Peyer's patch (tissue), 4 donors: ENCODE data around the gene APEH. TPM values are rescaled to one million over a fixed set of nuclear protein-coding genes. Genes with fewer than 3 reads are reported as not detected.

ENCODE experiments used
- DNase-seq, 3 donors: peaks; one replicate each; pipeline ENCODE4 v3.0.0-alpha.2; 2017 to 2019
- H3K27ac ChIP-seq, 4 donors: fragments of 200-600 bp; sonication (generic); one replicate each; pipeline ENCODE4 v1.5.1; 2016 to 2019
- H3K27me3 ChIP-seq, 2 donors: fragments of 200-600 bp; sonication (generic); one replicate each; pipeline ENCODE4 v1.5.1; 2019
- H3K36me3 ChIP-seq, 3 donors: fragments of 200-600 bp; sonication (generic); one replicate each; pipeline ENCODE4 v1.5.1; 2016 to 2019
- H3K4me1 ChIP-seq, 4 donors: fragments of 200-600 bp; sonication (generic); one replicate each; pipeline ENCODE4 v1.5.1; 2016 to 2019
- H3K4me3 ChIP-seq, 4 donors: fragments of 200-600 bp; sonication (generic); 1 replicate in 3 of 4; 2 replicates in 1 of 4; pipeline ENCODE4 v1.5.1; 2016 to 2019; ENCODE audit warnings: mild to moderate bottlenecking in 1 of 4
- H3K9me3 ChIP-seq, 4 donors: fragments of 200-600 bp; sonication (generic); one replicate each; pipeline ENCODE4 v1.5.1; 2016 to 2019; ENCODE audit warnings: mild to moderate bottlenecking in 1 of 4
- CTCF ChIP-seq, 6 experiments: fragments of 450-650 bp in 4 of 6; fragments of 200-600 bp in 2 of 6; sonication (generic) in 1 of 6; IDR thresholded peaks; one replicate each; pipeline ENCODE4 v1.5.1; 2017 to 2019; ENCODE audit warnings: antibody characterized with exemption in 6 of 6, mild to moderate bottlenecking in 3 of 6, moderate library complexity in 1 of 6
- POLR2A ChIP-seq, 2 donors: fragments of 450-650 bp; IDR thresholded peaks; one replicate each; pipeline ENCODE4 v1.5.1; 2017; ENCODE audit warnings: antibody characterized with exemption in 2 of 2, mild to moderate bottlenecking in 2 of 2, moderate library complexity in 2 of 2
- total RNA-seq, 4 donors: library from RNA; depleted of rRNA; stranded (reverse); fragments of >200 nt; gene quantifications; one replicate each; pipeline ENCODE4 v1.1.0, GENCODE V29; 2016

APEH gene
- total RNA-seq, 4 donors from 2014 or later = 99.0 to 170 (median 119) TPM

GRCh38 chr3:49664300-49664699, 9.9 kb upstream of the APEH start:
- TF ChIP-seq CTCF (IDR thresholded peaks at IDR 0.05) (no peak), POLR2A (IDR thresholded peaks at IDR 0.05) (no peak)
- Histone ChIP-seq H3K27me3 (no peaks in the 10 kb centered on the region), H3K27ac (no peak overlapping the region), H3K4me3 (no peak overlapping the region), H3K4me1 (no peaks in the 10 kb centered on the region), H3K36me3 (no peaks in the 10 kb centered on the region), H3K9me3 (no peaks in the 10 kb centered on the region)
- DNase-seq = no peak

- no peak for DNase-seq
Observed at GRCh38 chr3:49665822-49666519, 8.2 kb upstream of the APEH start.

GRCh38 chr3:49666592-49666991, 7.6 kb upstream of the APEH start:
- Histone ChIP-seq H3K27ac (no peak overlapping the region), H3K36me3 (no peaks in the 10 kb centered on the region), H3K4me3 (no peak overlapping the region), H3K9me3 (no peaks in the 10 kb centered on the region), H3K27me3 (no peaks in the 10 kb centered on the region), H3K4me1 (no peaks in the 10 kb centered on the region)
- DNase-seq = no peak
- TF ChIP-seq POLR2A (IDR thresholded peaks at IDR 0.05) = no peak
- TF ChIP-seq CTCF (IDR thresholded peaks at IDR 0.05) = no peak

More at GRCh38 chr3:49665822-49666519, 8.2 kb upstream of the APEH start:
- no peaks in the 10 kb centered on the region for H3K9me3 ChIP-seq
- H3K36me3 ChIP-seq = no peaks in the 10 kb centered on the region
- H3K4me3 ChIP-seq = no peak overlapping the region
- H3K4me1 ChIP-seq = no peaks in the 10 kb centered on the region
- H3K27ac ChIP-seq = no peak overlapping the region
- H3K27me3 ChIP-seq = no peaks in the 10 kb centered on the region
- no peak for TF ChIP-seq POLR2A (IDR thresholded peaks at IDR 0.05)
- no peak for TF ChIP-seq CTCF (IDR thresholded peaks at IDR 0.05)

GRCh38 chr3:49667701-49668413, 6.3 kb upstream of the APEH start:
- Histone ChIP-seq H3K27me3 (no peaks in the 10 kb centered on the region), H3K4me3 (no peak overlapping the region), H3K36me3 (no peaks in the 10 kb centered on the region), H3K9me3 (no peaks in the 10 kb centered on the region), H3K4me1 (no peaks in the 10 kb centered on the region), H3K27ac (no peak overlapping the region)
- TF ChIP-seq POLR2A (IDR thresholded peaks at IDR 0.05) (no peak), CTCF (IDR thresholded peaks at IDR 0.05) (no peak)
- DNase-seq = no peak

GRCh38 chr3:49668414-49668797, 5.7 kb upstream of the APEH start:
- DNase-seq = no peak
- Histone ChIP-seq H3K27ac (no peak overlapping the region), H3K4me3 (no peak overlapping the region), H3K4me1 (peaks cover 0 to 4% (median 3%) of the 10 kb centered on the region in 4 donors), H3K36me3 (no peaks in the 10 kb centered on the region), H3K9me3 (no peaks in the 10 kb centered on the region), H3K27me3 (no peaks in the 10 kb centered on the region)
- TF ChIP-seq CTCF (IDR thresholded peaks at IDR 0.05) = no peak
- no peak for TF ChIP-seq POLR2A (IDR thresholded peaks at IDR 0.05)
